ENCODE data around the gene TTYH3.
"Not testable (repeated sequence)": the region's sequence is repeated elsewhere in the genome, so short reads cannot be mapped to it uniquely, and the experiment has no call there.

Gene TTYH3

GRCh38 chr7:2668401-2668800 lies 36.6 kb downstream of the TTYH3 start:
- no peak for DNase-seq

- no peak for DNase-seq
These were observed 38.4 kb downstream of the TTYH3 start for GRCh38 chr7:2670171-2670570.

- DNase-seq: peak; percentile 69
These were observed 39.1 kb downstream of the TTYH3 start for GRCh38 chr7:2670720-2671391.

- DNase-seq: not testable (repeated sequence)
These were observed 41.4 kb downstream of the TTYH3 start for GRCh38 chr7:2673214-2673613.

- no peak for DNase-seq
These were observed 42.1 kb downstream of the TTYH3 start for GRCh38 chr7:2673934-2674333.

- no peak for DNase-seq
These were observed 43.5 kb downstream of the TTYH3 start for GRCh38 chr7:2675256-2675764.

GRCh38 chr7:2676576-2676975 lies 44.8 kb downstream of the TTYH3 start:
- DNase-seq: not testable (repeated sequence)

- not testable (repeated sequence) for DNase-seq
These were observed 46.7 kb downstream of the TTYH3 start for GRCh38 chr7:2678454-2678853.

- DNase-seq: not testable (repeated sequence)
These were observed 47.6 kb downstream of the TTYH3 start for GRCh38 chr7:2679135-2680127.

GRCh38 chr7:2680256-2680655 lies 48.5 kb downstream of the TTYH3 start:
- no peak for DNase-seq

- DNase-seq: peak; percentile 57
These were observed 49.2 kb downstream of the TTYH3 start for GRCh38 chr7:2680792-2681490.

- DNase-seq: no peak
These were observed 50.4 kb downstream of the TTYH3 start for GRCh38 chr7:2681929-2682799.

GRCh38 chr7:2684501-2684900 lies 52.7 kb downstream of the TTYH3 start:
- no peak for DNase-seq

GRCh38 chr7:2686101-2686500 lies 54.3 kb downstream of the TTYH3 start:
- DNase-seq: no peak

GRCh38 chr7:2687338-2687869 lies 55.6 kb downstream of the TTYH3 start:
- no peak for DNase-seq

GRCh38 chr7:2687881-2688318 lies 56.1 kb downstream of the TTYH3 start, which contains the start of gene AMZ1:
TSS of gene AMZ1 (plus strand) at chr7:2688202. CDS start at chr7:2700452, 12,250 bp downstream.
- DNase-seq: no peak

GRCh38 chr7:2688409-2689342 lies 56.9 kb downstream of the TTYH3 start:
- no peak for DNase-seq

- DNase-seq: no peak
These were observed 57.6 kb downstream of the TTYH3 start for GRCh38 chr7:2689343-2689847.

- no peak for DNase-seq
These were observed 58.3 kb downstream of the TTYH3 start for GRCh38 chr7:2689951-2690705.

Data from activated CD4-positive, alpha-beta T cell treated with anti-CD3 and anti-CD28 coated beads, Interleukin-2, amount 50 U/mL, for 1 hour (primary cell).